Measurements from ENCODE around the gene TNS4.

The TNS4 gene

DNA sequence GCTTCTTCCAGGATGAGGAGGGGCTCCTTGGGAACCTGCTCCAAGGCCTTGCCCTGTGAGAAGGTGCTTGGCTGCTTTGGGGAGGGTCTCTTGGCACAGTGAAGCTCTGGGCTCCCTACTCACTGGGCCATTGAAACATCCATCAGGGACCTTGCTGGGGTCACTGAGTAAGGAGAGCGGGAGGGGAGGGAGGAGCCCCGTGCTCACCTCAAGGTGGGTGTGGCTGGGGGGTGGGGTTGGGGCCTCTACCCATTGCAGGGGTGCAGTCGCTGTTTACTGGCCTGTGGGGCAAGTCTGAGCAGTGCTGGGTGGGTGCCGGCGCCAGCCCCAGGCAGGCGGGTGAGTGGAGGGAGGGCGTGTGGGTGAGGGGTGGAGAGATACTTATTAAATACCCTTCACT is 9.9 kb downstream of the TNS4 start:
- no peak for DNase-seq (ENCODE audit: low spot score)

DNA sequence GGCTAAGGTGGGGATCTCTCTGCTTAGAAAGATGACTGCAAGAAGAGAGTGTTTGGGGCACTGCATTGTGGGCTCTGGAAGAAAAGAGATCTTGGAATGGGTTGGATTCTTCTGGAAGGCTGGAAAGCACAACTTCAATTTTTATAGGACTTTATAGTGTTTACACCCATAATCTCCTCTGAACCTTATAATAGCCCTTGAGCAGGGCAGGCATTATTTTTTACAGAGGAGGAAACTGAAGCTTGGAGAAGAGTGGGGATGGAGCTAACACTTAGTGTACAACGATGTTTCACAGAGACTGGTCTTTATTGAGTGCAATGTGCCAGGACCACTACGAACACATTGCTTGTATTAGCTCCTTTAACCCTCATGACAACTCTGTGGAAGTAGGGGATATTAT is 10.4 kb downstream of the TNS4 start:
- DNase-seq (ENCODE audit: low spot score), result no peak

DNA sequence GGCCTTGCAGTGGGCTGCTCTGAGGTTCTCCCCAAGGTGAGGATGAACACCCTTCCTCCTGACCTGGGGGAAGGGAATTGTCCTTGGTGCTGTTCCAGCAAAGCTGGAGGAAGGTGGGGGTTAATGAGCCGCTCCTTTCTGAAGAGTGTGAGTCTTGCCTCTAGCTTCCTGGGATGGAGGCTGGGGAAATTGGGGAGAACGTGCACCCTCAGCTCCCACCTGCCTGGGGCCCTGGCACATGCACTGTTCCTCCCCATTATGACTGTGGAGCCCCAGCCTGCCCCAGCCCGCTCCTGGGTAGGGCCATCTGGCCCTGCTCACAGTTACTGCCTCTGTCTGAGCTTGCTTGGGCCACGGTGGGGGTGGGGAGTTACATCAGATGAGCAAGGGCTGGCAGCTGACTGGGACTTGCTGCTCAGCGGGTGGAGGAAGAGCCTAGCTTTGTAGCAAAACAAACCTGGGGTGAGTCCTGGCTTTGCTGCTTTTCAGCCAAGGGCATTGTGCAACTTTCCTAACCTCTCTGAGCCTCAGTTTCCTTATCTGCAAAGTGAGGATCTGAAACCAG is 11.1 kb downstream of the TNS4 start:
- no peak for DNase-seq (ENCODE audit: low spot score)

DNA sequence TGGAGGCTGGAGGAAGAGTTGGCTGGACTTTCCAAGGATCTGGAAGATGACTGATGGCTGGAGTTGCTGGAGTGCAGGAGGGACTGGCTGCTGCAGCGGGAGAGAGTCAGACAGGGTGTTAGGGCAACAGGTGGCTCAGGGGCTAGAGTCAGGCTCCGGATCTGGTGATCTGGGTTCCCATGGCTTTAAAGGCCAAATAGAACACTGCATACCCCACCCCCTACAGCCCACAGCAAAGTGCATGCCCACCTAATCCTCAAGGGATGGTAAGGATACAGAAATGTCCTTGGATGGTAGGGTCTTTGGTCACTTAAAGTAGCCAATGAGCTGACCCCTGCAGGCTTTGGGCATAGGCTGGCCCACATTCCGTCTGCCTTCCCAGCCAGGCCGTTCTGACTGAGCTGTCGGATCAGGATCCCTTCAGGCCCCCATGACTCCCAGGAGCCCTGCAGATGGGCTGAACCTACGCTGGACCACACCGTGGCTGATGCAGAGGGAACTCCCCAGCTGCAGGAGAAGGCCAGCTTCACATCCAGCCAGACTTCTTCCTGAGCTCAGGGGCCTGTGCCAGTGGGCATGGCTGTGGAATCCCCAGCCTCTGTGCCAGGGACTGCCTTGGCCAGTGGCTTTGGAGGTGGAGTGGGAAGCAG is 13.9 kb downstream of the TNS4 start:
- DNase-seq (ENCODE audit: low spot score), result no peak

DNA sequence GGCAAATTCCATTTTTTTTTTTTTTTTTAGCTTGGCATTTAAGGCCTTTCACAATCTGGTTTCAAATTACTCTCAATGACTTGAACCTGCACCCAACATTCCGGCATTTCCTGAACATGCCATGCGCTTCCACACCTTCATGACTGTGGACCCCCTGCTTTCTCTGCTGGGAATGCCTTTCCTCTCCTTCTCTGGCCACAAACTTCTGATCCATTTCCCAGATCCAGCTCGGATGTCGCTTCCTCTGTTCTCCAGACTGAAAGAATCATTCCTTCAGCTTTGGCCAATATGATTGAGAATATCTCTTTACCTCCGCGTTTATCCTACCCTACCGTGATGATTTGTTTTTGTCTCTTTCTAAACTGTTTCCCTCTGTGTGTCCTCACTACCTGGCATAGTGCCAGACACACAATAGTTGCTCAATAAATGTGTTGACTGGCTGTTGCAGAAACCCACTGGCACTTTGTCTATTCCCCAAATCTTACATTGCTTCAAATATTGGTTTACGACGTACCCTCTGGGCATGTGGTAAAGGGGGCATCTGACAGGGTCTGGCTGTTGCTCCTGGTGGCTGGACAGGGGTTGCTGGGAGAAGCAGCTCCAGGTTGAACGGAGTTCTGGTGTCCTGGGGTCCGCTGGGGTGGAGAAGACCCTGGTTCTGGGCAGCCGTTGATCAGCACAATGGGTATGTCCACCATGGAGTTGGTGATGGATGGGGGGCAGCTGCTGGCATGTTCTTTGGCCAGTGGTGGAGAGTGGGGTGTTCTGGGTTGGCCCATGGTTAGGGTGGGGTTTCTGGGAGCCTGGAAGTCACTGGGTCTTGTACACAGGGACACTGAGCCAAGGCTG is 14.7 kb downstream of the TNS4 start:
- DNase-seq (ENCODE audit: low spot score), result no peak

DNA sequence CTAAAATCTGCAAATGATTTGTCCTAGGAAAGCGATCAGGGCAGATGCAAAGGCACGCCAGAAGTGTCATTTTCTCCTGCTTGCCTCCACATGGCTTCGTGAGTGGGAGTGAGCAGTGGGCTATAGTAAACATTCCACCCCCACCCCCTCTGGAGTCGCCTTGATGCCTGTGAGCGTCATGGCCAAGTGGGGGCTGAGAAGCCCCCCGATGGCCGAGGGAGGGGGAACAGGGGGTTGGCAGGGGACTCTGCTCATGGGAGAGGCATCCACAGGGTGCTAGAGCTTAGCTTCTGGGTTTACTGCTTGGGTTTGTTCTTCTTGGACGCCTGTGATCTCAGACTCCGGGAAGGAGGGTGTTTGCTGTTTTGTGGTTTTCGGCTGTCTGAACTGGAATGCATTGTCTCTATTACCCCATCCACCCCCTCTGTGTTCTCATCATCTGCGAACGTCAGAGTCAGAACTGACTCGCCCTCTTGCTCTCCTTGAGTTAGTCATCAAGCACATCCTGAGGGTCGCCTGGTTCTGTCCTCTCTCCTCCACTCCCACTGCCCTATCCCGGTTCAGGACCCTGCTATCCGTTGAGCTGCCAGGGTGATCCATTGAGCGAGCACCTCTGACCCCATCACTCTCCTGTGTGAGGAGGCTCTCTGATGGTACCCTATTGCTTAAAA is 15.4 kb downstream of the TNS4 start:
- DNase-seq (ENCODE audit: low spot score), result no peak

DNA sequence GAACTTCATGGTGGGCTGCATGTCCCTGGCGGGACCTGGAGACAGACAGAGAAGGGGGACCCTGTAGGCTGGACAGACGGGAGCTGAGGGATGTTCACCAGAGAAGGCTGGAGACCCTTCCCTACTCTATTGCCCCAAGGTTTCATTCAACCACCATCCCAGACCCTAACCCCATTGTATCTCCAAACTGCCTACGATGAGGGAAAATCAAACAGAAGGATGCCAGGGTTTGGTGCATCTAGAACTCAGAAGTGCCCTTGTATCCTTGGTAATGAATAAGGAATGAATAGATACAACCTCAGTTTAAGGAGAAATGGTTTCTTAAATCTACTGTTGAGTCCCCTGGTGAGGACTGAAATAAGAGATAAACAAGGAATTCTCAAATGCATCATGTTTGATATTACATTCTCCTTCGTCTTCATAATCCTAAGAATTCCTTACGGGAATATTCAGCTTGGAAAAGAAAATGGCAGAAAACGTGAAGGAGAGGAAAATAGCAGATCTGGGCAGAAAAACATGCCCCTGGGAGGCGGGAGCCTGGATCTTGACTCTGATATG is 16.4 kb downstream of the TNS4 start:
- no peak for DNase-seq (ENCODE audit: low spot score)

DNA sequence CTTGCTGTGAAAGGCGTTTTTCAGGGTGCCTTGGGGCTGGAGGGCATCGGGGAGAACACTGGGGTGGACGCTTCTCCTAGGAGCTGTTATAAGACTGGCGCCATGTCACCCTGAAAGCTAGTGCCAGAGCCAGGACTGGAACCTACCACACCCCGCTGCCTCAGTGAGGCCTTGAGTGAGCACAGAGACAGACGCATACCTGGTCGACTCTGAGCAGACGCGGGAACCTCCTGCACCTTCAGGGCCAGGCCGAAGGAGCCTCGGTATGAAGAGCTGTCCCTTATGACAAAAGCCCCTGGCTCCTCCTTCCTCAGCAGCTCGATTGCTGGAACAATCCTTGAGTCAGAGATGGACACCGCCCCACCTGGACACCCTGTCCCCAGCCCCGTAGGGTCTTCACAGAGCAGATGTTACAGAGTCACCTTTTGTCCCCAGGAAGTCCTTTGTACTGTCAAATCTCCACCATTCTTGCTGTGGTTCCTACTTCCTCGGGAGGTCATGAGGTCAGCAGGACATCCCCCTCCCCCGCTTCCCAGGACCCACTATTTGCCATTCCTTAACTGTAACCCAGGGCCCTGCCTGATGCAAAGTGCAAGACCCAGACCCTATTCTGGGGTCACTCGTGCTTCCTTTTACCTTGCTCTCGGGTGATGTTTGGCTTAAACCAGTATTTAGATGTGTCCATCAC is 17.0 kb downstream of the TNS4 start:
- DNase-seq (ENCODE audit: low spot score), result no peak

DNA sequence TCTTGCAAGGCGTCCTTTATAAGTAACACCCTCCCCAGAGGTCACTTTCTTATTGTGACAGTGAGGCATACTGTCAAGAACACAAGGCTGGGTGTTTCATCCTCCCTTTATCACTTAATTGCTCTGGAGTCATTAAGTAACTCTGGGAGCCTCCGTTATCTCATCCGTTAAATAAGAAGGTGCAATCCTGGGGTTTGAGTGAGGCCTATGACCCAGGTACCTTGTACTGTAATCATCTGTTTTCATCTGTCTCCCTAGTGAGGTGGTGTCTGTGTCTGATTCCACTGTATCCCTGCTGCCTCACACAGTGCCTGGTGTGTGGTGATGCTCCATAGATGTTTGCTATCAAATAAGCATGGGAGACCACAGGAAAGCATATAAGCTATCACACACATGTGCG is 17.7 kb downstream of the TNS4 start:
- DNase-seq (ENCODE audit: low spot score), result no peak

DNA sequence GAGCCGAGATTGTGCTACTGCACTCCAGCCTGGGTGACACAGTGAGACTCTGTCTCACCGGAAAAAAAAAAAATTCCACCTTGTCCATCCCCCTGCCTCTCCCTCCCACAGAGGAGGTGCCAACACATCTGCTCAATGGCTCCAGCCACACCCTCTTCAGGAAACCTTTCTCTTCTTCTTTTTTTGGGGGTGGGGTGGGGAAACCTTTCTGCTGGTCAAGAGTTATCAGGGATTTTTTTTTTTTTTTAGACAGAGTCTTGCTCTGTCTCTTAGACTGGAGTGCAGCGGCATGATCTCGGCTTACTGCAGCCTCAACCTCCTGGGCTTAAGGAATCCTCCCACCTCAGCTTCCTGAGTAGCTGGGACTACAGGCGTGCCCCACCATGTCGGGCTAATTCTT is 18.7 kb downstream of the TNS4 start:
- no peak for DNase-seq (ENCODE audit: low spot score)

DNA sequence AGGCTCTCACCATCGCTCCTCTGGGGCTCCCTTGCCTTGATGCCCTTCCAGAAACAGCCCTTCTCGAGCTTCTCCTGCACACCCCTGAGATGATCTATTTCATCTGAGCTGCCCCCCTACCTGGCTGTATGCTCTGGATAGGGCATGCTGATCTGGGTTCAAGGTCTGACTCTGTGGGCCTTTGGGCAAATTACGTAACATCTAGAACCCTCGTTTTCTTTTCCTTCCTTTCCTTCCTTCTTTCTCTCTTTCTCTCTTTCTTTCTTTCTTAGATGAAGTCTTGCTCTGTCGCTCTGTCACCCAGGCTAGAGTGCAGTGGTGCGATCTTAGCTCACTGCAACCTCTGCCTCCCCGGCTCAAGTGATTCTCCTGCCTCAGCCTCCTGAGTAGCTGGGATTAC is 20.3 kb downstream of the TNS4 start:
- no peak for DNase-seq (ENCODE audit: low spot score)

DNA sequence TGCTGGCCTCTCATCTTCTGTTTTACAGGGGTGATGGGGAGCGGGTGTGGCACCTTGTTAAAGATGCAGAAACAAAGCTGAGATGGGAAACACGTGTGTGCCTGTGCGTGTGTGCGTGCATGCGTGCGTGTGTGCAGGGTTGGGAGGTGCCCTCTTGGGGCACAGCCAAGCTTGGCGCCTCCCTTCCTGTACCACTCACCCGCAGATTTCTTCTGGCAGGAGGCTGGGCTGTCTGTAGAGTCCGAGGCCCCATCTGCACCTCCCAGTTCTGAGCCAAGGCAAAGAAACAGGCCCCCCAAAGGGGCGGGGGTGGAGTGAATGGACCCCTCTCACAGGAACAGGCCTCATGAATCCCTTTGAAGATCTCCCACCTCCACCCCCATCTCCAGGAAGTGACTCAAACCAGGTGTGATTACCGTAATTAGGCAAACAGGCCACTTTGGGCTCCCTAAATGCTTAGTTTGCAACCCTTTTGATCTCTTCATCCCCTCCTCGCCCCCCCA is 20.9 kb downstream of the TNS4 start:
- no peak for DNase-seq (ENCODE audit: low spot score)

DNA sequence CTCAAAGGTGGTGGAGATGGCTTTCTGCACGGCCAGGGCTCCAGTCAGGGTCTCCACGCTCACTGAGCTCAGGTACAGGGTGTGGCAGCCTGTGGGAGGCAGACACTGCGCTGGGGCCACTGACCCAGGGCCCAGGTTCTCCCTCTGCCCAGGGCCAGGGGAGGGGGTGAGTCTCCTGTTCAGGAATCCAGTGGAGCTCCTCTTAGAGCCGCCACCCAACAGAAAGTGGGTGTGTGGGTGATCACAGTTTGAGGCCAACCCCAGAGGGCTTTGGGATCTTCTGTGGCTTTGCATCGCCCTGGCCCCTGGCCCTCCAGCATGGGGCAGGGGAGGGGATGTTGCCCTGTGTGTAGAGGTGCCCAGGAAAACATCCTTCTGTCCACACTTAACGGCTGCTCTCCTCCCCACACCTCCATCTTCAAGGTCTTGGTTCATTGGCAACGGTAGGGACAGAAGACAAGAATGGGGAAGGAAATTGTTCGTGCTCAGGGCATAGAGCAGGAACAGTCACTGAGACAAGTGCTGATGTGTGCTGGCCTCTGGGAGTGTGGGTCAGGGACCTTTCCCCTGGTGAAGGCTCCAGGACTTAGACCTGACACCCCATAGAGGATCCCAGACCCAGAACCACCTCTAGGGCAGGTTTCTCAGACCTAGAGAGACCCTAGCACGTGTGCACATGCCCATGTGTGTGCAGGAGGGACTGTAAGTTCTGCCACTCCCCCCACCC is 21.5 kb downstream of the TNS4 start:
- no peak for DNase-seq (ENCODE audit: low spot score)

DNA sequence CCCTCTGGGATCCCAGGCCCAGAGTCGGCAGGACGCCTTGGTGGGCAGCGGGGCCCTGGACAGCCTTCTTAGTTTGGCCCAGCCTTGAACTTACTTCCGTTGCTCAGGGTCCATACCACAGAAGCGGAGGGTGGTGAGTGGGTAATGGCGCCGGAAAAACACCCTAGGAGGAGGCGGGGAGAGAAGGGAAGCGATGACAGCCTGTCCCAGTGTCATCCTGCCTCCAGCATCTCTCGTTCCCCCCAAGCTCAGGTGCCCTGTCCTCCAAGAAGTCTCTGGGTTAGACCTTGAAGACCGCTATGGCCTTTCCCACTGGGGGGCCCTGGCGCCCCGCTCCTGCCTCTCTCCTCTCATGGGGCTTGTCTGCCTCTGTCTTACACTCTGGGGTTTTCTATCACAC is 22.9 kb downstream of the TNS4 start:
- no peak for DNase-seq (ENCODE audit: low spot score)

DNA sequence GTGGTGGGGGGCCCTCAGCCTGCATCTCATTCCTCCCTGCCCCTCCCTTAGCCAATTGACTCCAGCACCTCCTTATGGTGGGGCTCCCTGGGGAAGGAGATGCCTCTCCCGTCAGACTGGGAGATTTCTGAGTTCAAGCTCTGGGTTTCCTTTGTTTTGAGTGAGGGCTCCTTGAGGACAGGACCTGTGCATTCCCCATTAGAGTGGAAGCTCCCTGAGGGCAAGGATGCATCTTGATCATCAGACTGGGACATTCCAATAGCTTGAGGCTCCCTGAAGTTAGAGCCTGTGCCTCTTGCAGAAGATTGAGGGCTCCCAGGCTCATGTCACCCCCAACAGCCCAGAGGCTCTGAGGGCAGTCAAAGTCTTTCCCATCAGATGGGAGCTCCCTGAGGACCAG is 23.6 kb downstream of the TNS4 start:
- no peak for DNase-seq (ENCODE audit: low spot score)

DNA sequence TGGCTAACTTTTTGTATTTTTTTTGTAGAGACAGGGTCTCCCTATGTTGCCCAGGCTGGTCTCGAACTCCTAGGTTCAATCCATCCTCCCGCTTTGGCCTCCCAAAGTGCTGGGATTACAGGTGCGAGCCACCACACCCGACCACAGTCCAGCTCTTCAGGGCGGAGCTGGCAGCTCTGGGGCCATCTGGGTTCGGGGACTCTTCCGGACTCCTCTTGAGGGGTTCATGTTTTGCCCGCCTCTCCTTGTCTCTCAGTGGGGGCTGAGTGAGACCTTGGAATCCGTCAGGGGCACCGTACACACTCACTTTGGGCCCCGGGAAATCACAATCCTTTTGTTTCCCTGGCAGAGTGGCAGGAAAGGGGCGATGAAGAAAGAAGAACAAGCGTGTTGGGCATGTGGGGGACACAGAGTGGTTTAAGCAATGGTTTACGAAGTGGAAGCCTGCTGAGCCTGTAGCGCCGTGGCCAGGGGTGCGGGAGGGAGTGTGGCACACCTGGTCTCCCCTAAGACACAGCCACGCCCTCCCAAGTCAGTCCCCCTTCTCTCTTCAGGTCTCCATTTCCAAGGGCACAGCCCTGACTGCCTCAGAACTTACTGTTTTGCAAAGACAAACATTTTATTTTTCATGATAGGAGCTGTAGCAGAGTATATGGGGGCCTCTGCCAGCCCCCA is 26.1 kb downstream of the TNS4 start:
- DNase-seq (ENCODE audit: low spot score), result no peak

DNA sequence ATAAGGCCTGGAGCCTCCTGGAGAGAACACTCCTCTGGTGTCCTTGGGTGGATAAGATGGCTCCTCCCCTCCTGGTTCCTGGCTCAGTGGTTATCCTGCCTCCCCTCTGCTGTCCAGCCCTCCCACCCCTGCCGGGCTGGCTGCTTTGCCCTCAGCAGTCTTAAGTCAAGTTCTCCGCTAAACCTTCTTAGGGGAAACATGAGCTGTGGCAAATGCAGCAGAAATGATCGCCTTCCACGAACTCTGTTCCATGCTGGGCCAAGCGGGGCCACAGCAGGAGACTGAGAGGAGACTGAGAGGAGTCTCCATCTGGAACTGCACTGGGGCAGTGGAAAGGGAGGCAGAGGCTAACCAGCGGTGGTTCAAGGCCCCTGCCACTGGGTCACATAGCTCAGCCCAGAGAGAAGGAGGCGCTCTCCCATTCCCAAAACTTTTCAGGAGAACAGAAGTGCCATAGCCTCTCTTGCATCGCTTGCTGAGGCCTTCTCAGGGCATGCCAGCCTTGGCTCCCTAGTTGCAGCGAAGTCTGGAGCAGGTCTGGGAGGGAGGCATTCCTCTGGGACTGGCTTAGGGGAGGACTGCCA is 26.9 kb downstream of the TNS4 start:
- no peak for DNase-seq (ENCODE audit: low spot score)

DNA sequence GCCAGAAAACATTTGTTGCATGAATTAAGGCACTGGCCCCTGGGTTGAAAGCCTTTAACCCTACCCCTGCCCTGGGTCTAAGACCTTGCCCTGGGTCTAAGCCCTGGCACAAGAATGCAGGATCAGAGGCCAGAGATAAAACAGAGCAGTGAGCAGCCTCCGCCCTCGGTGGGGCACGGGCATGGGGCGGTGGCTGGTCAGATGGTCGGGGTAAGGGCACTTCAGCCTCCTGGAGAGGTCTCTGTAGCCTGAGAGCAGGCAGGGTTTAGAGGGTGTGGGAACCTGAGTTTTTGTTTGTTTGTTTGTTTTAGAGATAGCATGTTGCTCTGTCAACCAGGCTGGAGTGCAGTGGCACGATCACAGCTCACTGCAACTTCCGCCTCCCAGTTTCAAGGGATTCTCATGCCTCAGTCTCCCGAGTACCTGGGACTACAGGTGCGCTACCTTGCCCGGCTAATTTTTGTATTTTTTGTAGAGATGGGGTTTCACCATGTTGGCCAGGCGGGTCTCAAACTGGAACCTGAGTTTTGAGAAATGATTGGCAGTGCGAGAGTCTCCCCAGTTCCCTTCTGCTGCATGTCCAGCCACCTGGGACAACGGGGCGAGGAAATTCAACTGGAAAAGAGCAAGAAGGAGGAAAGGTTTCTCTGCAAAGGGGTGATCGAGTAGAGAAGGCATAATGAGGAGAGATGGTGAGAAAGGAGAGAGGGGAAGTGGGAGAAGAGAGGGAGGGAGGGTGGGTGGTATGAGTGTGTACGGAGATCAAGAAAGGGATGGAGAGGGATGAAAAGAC is 27.7 kb downstream of the TNS4 start:
- no peak for DNase-seq (ENCODE audit: low spot score)

DNA sequence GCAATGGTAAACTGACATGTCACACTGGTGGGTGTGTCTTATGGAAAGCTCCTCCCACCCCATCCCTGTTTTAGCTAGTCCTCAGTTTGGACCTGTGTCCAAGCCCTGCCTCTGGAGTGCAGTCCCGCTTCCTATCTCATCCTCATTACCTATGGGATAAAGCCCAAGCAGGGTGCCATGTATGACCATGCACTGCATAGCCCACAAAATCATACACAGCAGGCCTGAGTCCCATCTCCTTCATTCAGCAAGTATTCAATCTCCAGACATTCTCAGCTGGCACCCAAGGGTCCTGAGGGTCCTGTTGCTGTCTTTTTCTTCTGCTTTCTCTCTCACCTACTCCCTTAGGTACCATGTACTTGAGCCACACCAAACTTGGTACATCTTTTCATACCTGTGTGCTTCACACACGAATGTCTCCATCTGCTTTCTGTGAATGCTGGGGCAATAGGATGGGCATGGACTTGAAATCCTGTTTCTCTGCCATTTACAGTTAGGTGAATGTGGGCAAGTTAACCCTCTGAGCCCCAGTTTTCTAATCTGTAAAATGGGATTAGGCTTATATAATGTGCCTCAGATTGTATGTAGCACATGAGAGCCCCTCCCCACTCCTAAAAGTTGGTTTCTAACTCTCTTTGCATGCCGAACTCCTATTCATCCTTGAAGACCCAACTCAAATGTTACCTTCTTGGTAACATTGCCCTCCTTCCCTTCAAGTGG is 28.5 kb downstream of the TNS4 start:
- DNase-seq (ENCODE audit: low spot score), result no peak

All from ecto neural progenitor cell (in vitro differentiated cells).